ENCODE data around the gene AGBL3. TPM values are rescaled to one million over a fixed set of nuclear protein-coding genes. Genes with fewer than 3 reads are reported as not detected.

Gene AGBL3
- total and polyA plus RNA-seq, 9 donors = 2.1 to 5.1 (median 2.7) TPM

GRCh38 chr7:135128931-135129330, 142.6 kb downstream of the AGBL3 start:
- H3K9me3 ChIP-seq (replicated peaks; ENCODE audit: control insufficient read depth, low read depth, low read length) = peaks cover 3% of the 10 kb centered on the region
- no peak overlapping the region for H3K27ac ChIP-seq (ENCODE audit: low read length)
- no peaks in the 10 kb centered on the region for H3K36me3 ChIP-seq (ENCODE audit: control insufficient read depth, insufficient read depth, low read length)
- 60% methylated on average over 1 of the region's 1 CpG for WGBS (ENCODE audit: insufficient coverage)
- H3K4me3 ChIP-seq (ENCODE audit: low read length) = no peak overlapping the region
- H3K4me1 ChIP-seq (ENCODE audit: control insufficient read depth, insufficient read depth, low read length) = no peaks in the 10 kb centered on the region
- no peaks in the 10 kb centered on the region for H3K27me3 ChIP-seq (ENCODE audit: control insufficient read depth, insufficient read depth, low read length)
- no peak for DNase-seq

DNA sequence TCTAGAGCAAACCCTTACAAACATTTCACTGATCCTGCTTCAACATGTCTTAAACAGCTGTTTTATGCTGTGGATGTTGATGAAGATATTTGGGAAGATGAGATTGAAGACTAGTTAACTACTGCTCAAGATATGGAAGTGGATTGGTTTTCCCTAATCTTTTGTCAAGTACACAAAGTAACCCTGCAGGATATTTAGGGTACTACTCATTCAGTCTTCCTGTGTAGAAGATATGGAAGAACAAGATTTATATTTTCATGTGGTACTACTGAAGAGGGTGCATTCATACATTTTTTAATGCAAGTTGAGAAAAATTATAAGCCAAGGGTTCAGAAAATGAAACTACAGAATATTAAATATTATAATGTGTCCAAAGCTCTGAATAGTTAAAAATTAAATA, 143.3 kb downstream of the AGBL3 start:
- DNase-seq = no peak
- no peaks in the 10 kb centered on the region for H3K27me3 ChIP-seq (ENCODE audit: control insufficient read depth, insufficient read depth, low read length)
- H3K27ac ChIP-seq (ENCODE audit: low read length) = no peak overlapping the region
- H3K9me3 ChIP-seq (replicated peaks; ENCODE audit: control insufficient read depth, low read depth, low read length) = peaks cover 3% of the 10 kb centered on the region
- no peak overlapping the region for H3K4me3 ChIP-seq (ENCODE audit: low read length)
- H3K36me3 ChIP-seq (ENCODE audit: control insufficient read depth, insufficient read depth, low read length) = no peaks in the 10 kb centered on the region
- H3K4me1 ChIP-seq (ENCODE audit: control insufficient read depth, insufficient read depth, low read length) = no peaks in the 10 kb centered on the region

- H3K9me3 ChIP-seq (replicated peaks; ENCODE audit: control insufficient read depth, low read depth, low read length) = no peaks in the 10 kb centered on the region
Observed at GRCh38 chr7:135143885-135144668, 157.8 kb downstream of the AGBL3 start.

GRCh38 chr7:135147341-135147898, 161.1 kb downstream of the AGBL3 start:
- Histone ChIP-seq H3K27me3 (ENCODE audit: control insufficient read depth, insufficient read depth, low read length) (no peaks in the 10 kb centered on the region), H3K4me1 (ENCODE audit: control insufficient read depth, insufficient read depth, low read length) (no peaks in the 10 kb centered on the region), H3K9me3 (replicated peaks; ENCODE audit: control insufficient read depth, low read depth, low read length) (no peaks in the 10 kb centered on the region), H3K36me3 (ENCODE audit: control insufficient read depth, insufficient read depth, low read length) (no peaks in the 10 kb centered on the region), H3K4me3 (ENCODE audit: low read length) (no peak overlapping the region), H3K27ac (ENCODE audit: low read length) (peak overlapping the region; percentile 87)
- peak; percentile 52 for DNase-seq
- WGBS (ENCODE audit: insufficient coverage) = 51% methylated on average over 3 of the region's 6 CpGs

More at GRCh38 chr7:135143885-135144668, 157.8 kb downstream of the AGBL3 start:
- 100% methylated on average over 1 of the region's 3 CpGs for WGBS (ENCODE audit: insufficient coverage)
- no peak overlapping the region for H3K27ac ChIP-seq (ENCODE audit: low read length)
- no peaks in the 10 kb centered on the region for H3K4me1 ChIP-seq (ENCODE audit: control insufficient read depth, insufficient read depth, low read length)
- no peaks in the 10 kb centered on the region for H3K36me3 ChIP-seq (ENCODE audit: control insufficient read depth, insufficient read depth, low read length)
- H3K4me3 ChIP-seq (ENCODE audit: low read length) = no peak overlapping the region
- DNase-seq = no peak
- H3K27me3 ChIP-seq (ENCODE audit: control insufficient read depth, insufficient read depth, low read length) = no peaks in the 10 kb centered on the region

- peak; percentile 58 for DNase-seq
- Histone ChIP-seq H3K9me3 (replicated peaks; ENCODE audit: control insufficient read depth, low read depth, low read length) (no peaks in the 10 kb centered on the region), H3K36me3 (ENCODE audit: control insufficient read depth, insufficient read depth, low read length) (no peaks in the 10 kb centered on the region), H3K4me1 (ENCODE audit: control insufficient read depth, insufficient read depth, low read length) (no peaks in the 10 kb centered on the region), H3K27me3 (ENCODE audit: control insufficient read depth, insufficient read depth, low read length) (no peaks in the 10 kb centered on the region), H3K4me3 (ENCODE audit: low read length) (peak within 1 kb of the TSS; percentile 29), H3K27ac (ENCODE audit: low read length) (peak within 1 kb of the TSS; percentile 87)
- WGBS (ENCODE audit: insufficient coverage) = 70% methylated on average over 5 of the region's 13 CpGs
Observed at GRCh38 chr7:135147899-135148721, 161.8 kb downstream of the AGBL3 start, which contains the start of gene TMEM140. Gene TMEM140, plus strand, starts transcription at chr7:135148072. Its CDS starts 16,370 bp downstream, at chr7:135164442.

DNA sequence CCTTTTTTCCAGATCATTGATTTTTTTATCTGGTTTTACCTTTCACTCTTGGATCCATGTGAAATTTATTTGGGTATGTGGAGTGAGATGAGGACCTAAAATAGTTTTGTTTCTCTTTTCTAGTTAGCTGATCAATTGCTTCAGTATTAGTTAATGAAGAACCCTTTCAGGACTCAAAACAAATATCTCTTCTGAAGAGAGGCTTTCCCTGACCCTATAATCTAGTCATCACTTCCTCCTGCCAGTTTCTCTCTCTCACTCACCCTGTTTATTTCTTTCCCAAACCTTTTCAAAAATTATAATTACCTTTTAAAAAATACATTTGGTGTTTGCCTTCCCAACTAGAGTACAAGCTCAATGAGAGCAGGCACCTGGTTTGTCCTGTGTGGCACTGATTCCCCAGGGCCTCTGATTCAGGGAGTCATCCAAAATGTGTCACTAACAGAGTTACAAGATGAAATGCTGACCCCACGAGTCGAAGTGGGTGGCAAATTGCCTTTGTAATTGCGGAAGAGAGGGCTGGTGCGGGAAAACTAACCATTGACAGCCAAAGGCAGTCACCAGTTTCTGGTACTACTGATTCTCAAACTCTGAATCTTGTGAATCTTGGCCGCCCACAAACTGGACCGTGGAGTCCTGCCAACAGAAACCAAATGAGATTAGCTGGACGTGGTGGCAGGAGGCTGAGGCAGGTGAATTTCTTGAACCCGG, 163.9 kb downstream of the AGBL3 start:
- Histone ChIP-seq H3K4me3 (ENCODE audit: low read length) (no peak overlapping the region), H3K36me3 (ENCODE audit: control insufficient read depth, insufficient read depth, low read length) (no peaks in the 10 kb centered on the region), H3K27me3 (ENCODE audit: control insufficient read depth, insufficient read depth, low read length) (no peaks in the 10 kb centered on the region), H3K4me1 (ENCODE audit: control insufficient read depth, insufficient read depth, low read length) (no peaks in the 10 kb centered on the region), H3K9me3 (replicated peaks; ENCODE audit: control insufficient read depth, low read depth, low read length) (peaks cover 5% of the 10 kb centered on the region), H3K27ac (ENCODE audit: low read length) (no peak overlapping the region)
- 71% methylated on average over 5 of the region's 8 CpGs for WGBS (ENCODE audit: insufficient coverage)
- no peak for DNase-seq

- Histone ChIP-seq H3K36me3 (ENCODE audit: control insufficient read depth, insufficient read depth, low read length) (no peaks in the 10 kb centered on the region), H3K4me3 (ENCODE audit: low read length) (no peak overlapping the region), H3K27ac (ENCODE audit: low read length) (no peak overlapping the region), H3K9me3 (replicated peaks; ENCODE audit: control insufficient read depth, low read depth, low read length) (peaks cover 14% of the 10 kb centered on the region), H3K27me3 (ENCODE audit: control insufficient read depth, insufficient read depth, low read length) (no peaks in the 10 kb centered on the region), H3K4me1 (ENCODE audit: control insufficient read depth, insufficient read depth, low read length) (no peaks in the 10 kb centered on the region)
- 82% methylated on average over 2 of the region's 2 CpGs for WGBS (ENCODE audit: insufficient coverage)
- DNase-seq = no peak
Observed at GRCh38 chr7:135151132-135151531, 164.8 kb downstream of the AGBL3 start.

DNA sequence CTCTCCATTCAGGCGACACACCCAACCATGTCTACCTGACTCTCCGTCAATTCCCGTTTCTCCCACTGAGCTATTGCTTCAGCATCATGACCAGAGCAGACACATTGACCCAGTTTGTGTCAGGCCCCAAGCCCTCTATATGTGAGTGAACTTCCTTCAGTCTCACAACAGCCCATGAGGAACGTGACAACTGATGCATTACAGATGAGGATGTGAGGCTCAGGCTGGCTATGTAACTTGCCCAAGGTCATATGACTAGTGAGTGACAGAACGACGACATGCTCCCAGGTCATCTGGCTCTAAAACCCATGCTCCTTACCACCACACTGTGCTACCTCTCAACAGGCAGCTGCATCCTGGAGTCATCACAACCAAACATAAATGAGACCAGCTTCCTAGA, 165.2 kb downstream of the AGBL3 start:
- WGBS (ENCODE audit: insufficient coverage) = 100% methylated on average over 1 of the region's 6 CpGs
- DNase-seq = peak; percentile 48
- Histone ChIP-seq H3K36me3 (ENCODE audit: control insufficient read depth, insufficient read depth, low read length) (no peaks in the 10 kb centered on the region), H3K4me1 (ENCODE audit: control insufficient read depth, insufficient read depth, low read length) (no peaks in the 10 kb centered on the region), H3K27ac (ENCODE audit: low read length) (no peak overlapping the region), H3K4me3 (ENCODE audit: low read length) (no peak overlapping the region), H3K9me3 (replicated peaks; ENCODE audit: control insufficient read depth, low read depth, low read length) (peaks cover 17% of the 10 kb centered on the region), H3K27me3 (ENCODE audit: control insufficient read depth, insufficient read depth, low read length) (no peaks in the 10 kb centered on the region)

DNA sequence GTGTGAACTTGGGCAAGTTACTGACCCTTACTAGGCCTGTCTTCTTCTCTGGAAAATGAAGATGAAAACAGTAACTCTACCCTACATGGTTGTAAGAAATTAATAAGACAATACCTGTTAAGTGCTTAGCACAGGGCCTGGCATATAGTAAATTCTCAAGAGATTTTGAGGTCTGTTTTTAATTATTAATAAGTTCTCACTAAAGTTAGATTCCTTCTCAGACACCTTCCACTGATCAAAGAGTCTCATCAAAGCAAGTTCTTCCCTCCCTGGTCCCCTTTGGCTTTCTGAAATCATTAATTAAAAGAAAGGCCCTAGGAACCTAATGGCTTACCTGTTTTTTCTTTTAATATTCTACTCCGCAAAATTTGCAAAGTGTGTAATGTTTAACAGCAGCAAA, 166.1 kb downstream of the AGBL3 start:
- no peak overlapping the region for H3K27ac ChIP-seq (ENCODE audit: low read length)
- no peak overlapping the region for H3K4me3 ChIP-seq (ENCODE audit: low read length)
- H3K9me3 ChIP-seq (replicated peaks; ENCODE audit: control insufficient read depth, low read depth, low read length) = peaks cover 26% of the 10 kb centered on the region
- no peak for DNase-seq
- no peaks in the 10 kb centered on the region for H3K27me3 ChIP-seq (ENCODE audit: control insufficient read depth, insufficient read depth, low read length)
- WGBS (ENCODE audit: insufficient coverage) = no CpG with 5 or more reads among the region's 1 CpG
- H3K4me1 ChIP-seq (ENCODE audit: control insufficient read depth, insufficient read depth, low read length) = peaks cover 4% of the 10 kb centered on the region
- no peaks in the 10 kb centered on the region for H3K36me3 ChIP-seq (ENCODE audit: control insufficient read depth, insufficient read depth, low read length)

Data from muscle of leg (tissue), 11 donors.